Neural cell (in vitro differentiated cells): ENCODE measurements around the gene SLC31A1. TPM values are rescaled to one million over a fixed set of nuclear protein-coding genes. Genes with fewer than 3 reads are reported as not detected.
A peak's percentile ranks its signal among the peaks of the same experiment; 100 is the strongest.

Experiments used
- H2AFZ ChIP-seq: fragments of 200-600, 300-800 bp; sonication (generic), shearing (Covaris generic); 2 replicates; pipeline ENCODE4 v1.6.0; 2014; ENCODE audit warnings: low read depth, mild to moderate bottlenecking, antibody characterized with exemption, low read length, moderate library complexity
- H3F3A ChIP-seq: fragments of 200-600 bp; shearing (Covaris generic); 2 replicates; pipeline ENCODE4 v1.6.1; 2016; ENCODE audit warnings: mild to moderate bottlenecking, moderate library complexity, mixed read lengths, antibody characterized with exemption, low read length; ENCODE audit not compliant: insufficient read depth, poor library complexity, severe bottlenecking
- H3K27ac ChIP-seq: fragments of 200-600, 300-800 bp; sonication (generic), shearing (Covaris generic); 2 replicates; pipeline ENCODE4 v1.5.1; 2014; ENCODE audit warnings: mild to moderate bottlenecking, low read length, moderate library complexity
- H3K27me3 ChIP-seq: fragments of 300-800, 200-600 bp; sonication (generic), shearing (Covaris generic); 2 replicates; pipeline ENCODE4 v1.6.0; 2014; ENCODE audit warnings: mild to moderate bottlenecking, low read depth, low read length, moderate library complexity; ENCODE audit not compliant: insufficient read depth
- H3K36me3 ChIP-seq: fragments of 300-800, 200-600 bp; sonication (generic), shearing (Covaris generic); 2 replicates; pipeline ENCODE4 v1.5.1; 2014; ENCODE audit warnings: mild to moderate bottlenecking, antibody characterized with exemption, low read length, moderate library complexity; ENCODE audit not compliant: insufficient read depth
- H3K4me2 ChIP-seq: fragments of 300-800, 200-600 bp; sonication (generic), shearing (Covaris generic); 2 replicates; pipeline ENCODE4 v1.6.0; 2014; ENCODE audit warnings: mild to moderate bottlenecking, low read length
- H3K4me3 ChIP-seq: fragments of 300-800, 200-600 bp; sonication (generic), shearing (Covaris generic); 2 replicates; pipeline ENCODE4 v1.5.1; 2014; ENCODE audit warnings: mild to moderate bottlenecking, low read length, moderate library complexity
- H3K79me2 ChIP-seq: fragments of 200-600 bp; shearing (Covaris generic); replicated peaks from 2 replicates; pipeline ENCODE4 v1.6.0; 2014; ENCODE audit warnings: mild to moderate bottlenecking, low read length, moderate library complexity; ENCODE audit not compliant: insufficient read depth
- H3K9ac ChIP-seq: fragments of 300-800, 200-600 bp; sonication (generic), shearing (Covaris generic); 2 replicates; pipeline ENCODE4 v1.6.1; 2016; ENCODE audit warnings: mild to moderate bottlenecking, low read length, mixed read lengths
- H3K9me2 ChIP-seq: fragments of 200-600 bp; shearing (Covaris generic); 2 replicates; pipeline ENCODE4 v1.6.1; 2016; ENCODE audit warnings: mild to moderate bottlenecking, low read length, mixed read lengths; ENCODE audit not compliant: insufficient read depth
- H3K9me3 ChIP-seq: fragments of 200-600, 300-800 bp; sonication (generic), shearing (Covaris generic); 2 replicates; pipeline ENCODE4 v1.6.1; 2016; ENCODE audit warnings: mild to moderate bottlenecking, mixed run types, low read length, moderate library complexity, mixed read lengths
- H4K20me1 ChIP-seq: fragments of 200-600 bp; shearing (Covaris generic); 2 replicates; pipeline ENCODE4 v1.6.1; 2016; ENCODE audit warnings: mild to moderate bottlenecking, mixed run types; ENCODE audit not compliant: insufficient read depth
- EP300 ChIP-seq: fragments of 450-650 bp; conservative IDR thresholded peaks from 2 replicates; pipeline ENCODE4 v1.6.1; 2014; ENCODE audit warnings: antibody characterized with exemption, mild to moderate bottlenecking, moderate library complexity; ENCODE audit not compliant: poor library complexity, severe bottlenecking
- EZH2 ChIP-seq: fragments of 200-600, 300-800 bp; shearing (Covaris generic), sonication (generic); IDR thresholded peaks from 2 replicates; pipeline ENCODE4 v1.6.1; 2014; ENCODE audit warnings: antibody characterized with exemption, low read length, borderline replicate concordance, mild to moderate bottlenecking; ENCODE audit not compliant: insufficient read depth, poor library complexity, severe bottlenecking
- MXI1 ChIP-seq: fragments of 450-650 bp; conservative IDR thresholded peaks from 2 replicates; pipeline ENCODE4 v1.6.1; 2014; ENCODE audit warnings: antibody characterized with exemption, mild to moderate bottlenecking; ENCODE audit not compliant: poor library complexity, severe bottlenecking
- POLR2AphosphoS5 ChIP-seq: IDR thresholded peaks from 2 replicates; pipeline ENCODE4 v1.6.1; 2012
- RAD21 ChIP-seq: fragments of 450-650 bp; conservative IDR thresholded peaks from 2 replicates; pipeline ENCODE4 v1.6.1; 2014; ENCODE audit warnings: antibody characterized with exemption, mild to moderate bottlenecking, moderate library complexity
- SMC3 ChIP-seq: fragments of 450-650 bp; conservative IDR thresholded peaks from 2 replicates; pipeline ENCODE4 v1.6.1; 2014; ENCODE audit warnings: antibody characterized with exemption, mild to moderate bottlenecking, moderate library complexity; ENCODE audit not compliant: poor library complexity
- TAF1 ChIP-seq: IDR thresholded peaks from 2 replicates; pipeline ENCODE4 v1.6.1; 2012; ENCODE audit warnings: low read depth
- polyA plus RNA-seq: library from polyadenylated mRNA; depleted of rRNA; stranded (reverse); fragments of >200 nt; gene quantifications from 2 replicates; pipeline ENCODE4 v1.2.3, GENCODE V29; 2014
- TF ChIP-seq, protein P1 (sequence below): IDR thresholded peaks from 2 replicates; pipeline ENCODE4 v1.6.1; 2012; ENCODE audit warnings: borderline replicate concordance
- TF ChIP-seq, protein P2 (sequence below): fragments of 450-650 bp; IDR thresholded peaks from 2 replicates; pipeline ENCODE4 v1.5.1; 2014; ENCODE audit warnings: antibody characterized with exemption, mild to moderate bottlenecking, moderate library complexity; ENCODE audit not compliant: poor library complexity, severe bottlenecking

Gene SLC31A1
- polyA plus RNA-seq, 1 donor from 2014 or later = 7.4 TPM

DNA sequence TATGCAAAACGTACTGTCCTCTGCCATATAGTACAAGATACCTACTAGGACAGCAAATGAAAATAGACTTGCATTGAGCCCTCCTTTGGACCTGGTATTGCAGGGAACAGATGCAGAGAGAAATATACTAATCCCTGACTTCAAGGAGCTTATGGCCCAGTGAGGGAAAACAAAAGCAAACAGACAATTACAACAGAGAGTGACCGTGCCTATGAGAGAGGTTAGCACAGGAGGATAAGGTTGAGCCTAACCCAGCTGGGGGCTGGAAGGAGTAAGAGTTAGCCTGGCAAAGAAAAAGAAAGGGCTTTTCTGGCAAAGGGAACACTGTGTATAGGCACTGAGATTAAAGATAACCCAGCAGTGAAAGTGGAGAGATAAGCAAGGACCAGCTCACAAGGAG lies 48.5 kb downstream of the SLC31A1 start:
- H3K9me2 ChIP-seq = no peaks in the 10 kb centered on the region
- H3K4me2 ChIP-seq = no peak overlapping the region
- TF ChIP-seq TAF1 (no peak), MXI1 (no peak), POLR2AphosphoS5 (no peak), SMC3 (no peak), EP300 (no peak), EZH2 (no peak), RAD21 (no peak)
- TF ChIP-seq, protein P1, sequence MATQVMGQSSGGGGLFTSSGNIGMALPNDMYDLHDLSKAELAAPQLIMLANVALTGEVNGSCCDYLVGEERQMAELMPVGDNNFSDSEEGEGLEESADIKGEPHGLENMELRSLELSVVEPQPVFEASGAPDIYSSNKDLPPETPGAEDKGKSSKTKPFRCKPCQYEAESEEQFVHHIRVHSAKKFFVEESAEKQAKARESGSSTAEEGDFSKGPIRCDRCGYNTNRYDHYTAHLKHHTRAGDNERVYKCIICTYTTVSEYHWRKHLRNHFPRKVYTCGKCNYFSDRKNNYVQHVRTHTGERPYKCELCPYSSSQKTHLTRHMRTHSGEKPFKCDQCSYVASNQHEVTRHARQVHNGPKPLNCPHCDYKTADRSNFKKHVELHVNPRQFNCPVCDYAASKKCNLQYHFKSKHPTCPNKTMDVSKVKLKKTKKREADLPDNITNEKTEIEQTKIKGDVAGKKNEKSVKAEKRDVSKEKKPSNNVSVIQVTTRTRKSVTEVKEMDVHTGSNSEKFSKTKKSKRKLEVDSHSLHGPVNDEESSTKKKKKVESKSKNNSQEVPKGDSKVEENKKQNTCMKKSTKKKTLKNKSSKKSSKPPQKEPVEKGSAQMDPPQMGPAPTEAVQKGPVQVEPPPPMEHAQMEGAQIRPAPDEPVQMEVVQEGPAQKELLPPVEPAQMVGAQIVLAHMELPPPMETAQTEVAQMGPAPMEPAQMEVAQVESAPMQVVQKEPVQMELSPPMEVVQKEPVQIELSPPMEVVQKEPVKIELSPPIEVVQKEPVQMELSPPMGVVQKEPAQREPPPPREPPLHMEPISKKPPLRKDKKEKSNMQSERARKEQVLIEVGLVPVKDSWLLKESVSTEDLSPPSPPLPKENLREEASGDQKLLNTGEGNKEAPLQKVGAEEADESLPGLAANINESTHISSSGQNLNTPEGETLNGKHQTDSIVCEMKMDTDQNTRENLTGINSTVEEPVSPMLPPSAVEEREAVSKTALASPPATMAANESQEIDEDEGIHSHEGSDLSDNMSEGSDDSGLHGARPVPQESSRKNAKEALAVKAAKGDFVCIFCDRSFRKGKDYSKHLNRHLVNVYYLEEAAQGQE = no peak
- TF ChIP-seq, protein P2, sequence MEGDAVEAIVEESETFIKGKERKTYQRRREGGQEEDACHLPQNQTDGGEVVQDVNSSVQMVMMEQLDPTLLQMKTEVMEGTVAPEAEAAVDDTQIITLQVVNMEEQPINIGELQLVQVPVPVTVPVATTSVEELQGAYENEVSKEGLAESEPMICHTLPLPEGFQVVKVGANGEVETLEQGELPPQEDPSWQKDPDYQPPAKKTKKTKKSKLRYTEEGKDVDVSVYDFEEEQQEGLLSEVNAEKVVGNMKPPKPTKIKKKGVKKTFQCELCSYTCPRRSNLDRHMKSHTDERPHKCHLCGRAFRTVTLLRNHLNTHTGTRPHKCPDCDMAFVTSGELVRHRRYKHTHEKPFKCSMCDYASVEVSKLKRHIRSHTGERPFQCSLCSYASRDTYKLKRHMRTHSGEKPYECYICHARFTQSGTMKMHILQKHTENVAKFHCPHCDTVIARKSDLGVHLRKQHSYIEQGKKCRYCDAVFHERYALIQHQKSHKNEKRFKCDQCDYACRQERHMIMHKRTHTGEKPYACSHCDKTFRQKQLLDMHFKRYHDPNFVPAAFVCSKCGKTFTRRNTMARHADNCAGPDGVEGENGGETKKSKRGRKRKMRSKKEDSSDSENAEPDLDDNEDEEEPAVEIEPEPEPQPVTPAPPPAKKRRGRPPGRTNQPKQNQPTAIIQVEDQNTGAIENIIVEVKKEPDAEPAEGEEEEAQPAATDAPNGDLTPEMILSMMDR = no peak
- no peak overlapping the region for H3K4me3 ChIP-seq
- no peaks in the 10 kb centered on the region for H3K36me3 ChIP-seq
- no peak overlapping the region for H3K9ac ChIP-seq
- no peak overlapping the region for H2AFZ ChIP-seq
- no peak overlapping the region for H3K27ac ChIP-seq
- H4K20me1 ChIP-seq = no peaks in the 10 kb centered on the region
- H3K9me3 ChIP-seq = no peaks in the 10 kb centered on the region
- H3K27me3 ChIP-seq = no peaks in the 10 kb centered on the region
- no peaks in the 10 kb centered on the region for H3F3A ChIP-seq
- H3K79me2 ChIP-seq = peaks cover 10% of the 10 kb centered on the region

DNA sequence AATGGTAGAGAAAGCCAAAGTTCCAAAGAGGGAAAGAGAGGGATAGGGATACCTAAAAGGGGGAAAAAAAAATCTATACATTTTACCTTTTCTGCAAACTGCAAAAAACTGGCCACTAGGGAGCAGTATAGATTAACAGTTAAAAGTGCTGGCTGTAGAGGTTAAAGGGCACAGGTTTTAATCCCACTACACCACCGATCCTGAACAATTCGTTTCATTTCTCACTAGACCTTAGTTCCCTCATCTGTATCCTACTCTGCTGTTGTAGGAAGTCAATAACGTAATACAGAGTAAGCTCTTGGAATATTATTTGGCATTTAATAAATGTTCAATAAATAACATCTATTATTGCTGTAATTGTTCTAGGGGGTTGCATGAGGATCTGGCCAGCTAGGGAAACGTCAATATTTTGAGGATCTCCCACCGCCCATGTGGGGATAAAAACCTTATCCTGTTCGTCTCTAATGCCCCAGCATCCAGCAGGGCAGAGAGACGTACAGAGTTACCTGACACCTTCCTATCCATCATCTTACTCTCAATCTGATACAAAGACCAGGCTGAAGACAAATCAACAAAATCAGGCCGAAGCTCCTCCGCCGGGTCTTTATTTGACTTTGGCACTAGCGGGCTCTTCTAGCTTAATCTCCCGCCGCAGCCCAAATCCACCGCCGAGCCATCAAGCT lies 53.3 kb downstream of the SLC31A1 start:
- H2AFZ ChIP-seq = peak overlapping the region; percentile 93
- TF ChIP-seq EP300 (no peak), SMC3 (peak; percentile 71), RAD21 (peak; percentile 75), POLR2AphosphoS5 (peak; percentile 26)
- TF ChIP-seq, protein P2 = peak; percentile 86
- TF ChIP-seq, protein P1 = peak; percentile 39
- H3K79me2 ChIP-seq = peaks cover 22% of the 10 kb centered on the region
- no peaks in the 10 kb centered on the region for H3F3A ChIP-seq
- no peaks in the 10 kb centered on the region for H3K36me3 ChIP-seq
- H3K9ac ChIP-seq = peak overlapping the region; percentile 87
- peak overlapping the region; percentile 76 for H3K4me2 ChIP-seq
- H3K27ac ChIP-seq = peak overlapping the region; percentile 96
- H3K9me2 ChIP-seq = no peaks in the 10 kb centered on the region
- H3K4me3 ChIP-seq = peak overlapping the region; percentile 85
- no peaks in the 10 kb centered on the region for H3K27me3 ChIP-seq
- no peaks in the 10 kb centered on the region for H3K9me3 ChIP-seq
- H4K20me1 ChIP-seq = no peaks in the 10 kb centered on the region
